Heart left ventricle (tissue), 16 donors: ENCODE data around the gene DGKG. TPM values are rescaled to one million over a fixed set of nuclear protein-coding genes. Genes with fewer than 3 reads are reported as not detected.

Source experiments
- ATAC-seq, 4 donors: fragments of 200-7000 bp; cut with Tn5 transposase; one replicate each; pipeline ENCODE4 v1.9.1; 2020 to 2022; ENCODE audit warnings: moderate library complexity in 4 of 4, mild to moderate bottlenecking in 3 of 4, moderate number of reproducible peaks in 1 of 4
- DNase-seq, 5 donors: peaks; one replicate each; pipeline ENCODE4 v3.0.0-alpha.2; 2020
- H3K27ac ChIP-seq, 12 donors: fragments of 200-600 bp; sonication (generic) in 4 of 12; one replicate each; pipeline versions ENCODE4 v1.5.0 to v1.8.0; 2016 to 2022; ENCODE audit warnings: mild to moderate bottlenecking in 2 of 12
- H3K27me3 ChIP-seq, 9 donors: fragments of 200-600 bp; sonication (generic) in 2 of 9; one replicate each; pipeline versions ENCODE4 v1.5.1 to v1.8.0; 2016 to 2022; ENCODE audit warnings: mild to moderate bottlenecking in 3 of 9
- H3K36me3 ChIP-seq, 9 donors: fragments of 200-600 bp; sonication (generic) in 2 of 9; one replicate each; pipeline versions ENCODE4 v1.5.0 to v1.8.0; 2018 to 2022; ENCODE audit warnings: mild to moderate bottlenecking in 2 of 9
- H3K4me1 ChIP-seq, 12 donors: fragments of 200-600 bp; sonication (generic) in 4 of 12; one replicate each; pipeline versions ENCODE4 v1.5.0 to v1.8.0; 2016 to 2022; ENCODE audit warnings: mild to moderate bottlenecking in 3 of 12
- H3K4me3 ChIP-seq, 12 donors: fragments of 200-600 bp; sonication (generic) in 4 of 12; one replicate each; pipeline versions ENCODE4 v1.5.0 to v1.8.0; 2017 to 2022; ENCODE audit warnings: mild to moderate bottlenecking in 9 of 12, moderate library complexity in 4 of 12
- H3K9me3 ChIP-seq, 12 donors: fragments of 200-600 bp; sonication (generic) in 4 of 12; one replicate each; pipeline versions ENCODE4 v1.5.0 to v1.8.0; 2016 to 2022; ENCODE audit warnings: mild to moderate bottlenecking in 1 of 12
- CTCF ChIP-seq, 12 donors: fragments of 200-600 bp; sonication (generic) in 4 of 12; IDR thresholded peaks; one replicate each; pipeline versions ENCODE4 v1.5.0 to v1.8.0; 2018 to 2022; ENCODE audit warnings: antibody characterized with exemption in 12 of 12, mild to moderate bottlenecking in 5 of 12
- POLR2A ChIP-seq, 2 donors: fragments of 450-650 bp; IDR thresholded peaks; one replicate each; pipeline ENCODE4 v1.6.1; 2017; ENCODE audit warnings: antibody characterized with exemption in 2 of 2, mild to moderate bottlenecking in 2 of 2, moderate library complexity in 2 of 2
- WGBS, 4 donors: extraction: QIAGEN DNeasy Blood & Tissue Kit in 2 of 4; methylation state at CpG; one replicate each; pipeline versions ENCODE4 v1.1.5 to v1.1.7; 2013 to 2018; 5-methylcytosine and 5-hydroxymethylcytosine counted together
- intact Hi-C, 10 donors: fragments of 100-400 bp; cut with DNase I; formaldehyde crosslinking; loops; one replicate each; pipeline versions ENCODE4 v1.11.1 to v1.14.2; 2022
- polyA plus RNA-seq, 2 donors: library from polyadenylated mRNA; stranded (reverse); fragments of 200-250 nt; gene quantifications; one replicate each; pipeline ENCODE4 v1.2.3, GENCODE V29; 2013
- total RNA-seq, 9 donors: library from RNA; depleted of rRNA in 2 of 9; stranded (reverse); fragments of >200 nt in 2 of 9; fragmentation: NEBNext Ultra II Directional in 3 of 9; extraction: Animal tissue kit (Norgen Biotek cat#: 25700) in 3 of 9; gene quantifications; one replicate each; pipeline versions ENCODE4 v1.1.0 to v1.2.4, GENCODE V29; 2016 to 2023
- donor health status: ischemic (EF 13 %, LVEDD 7.1; RV severe dilation, severe dysfunction).
- donor health status: healthy with polysubstance abuse.
- donor health status: DM: no; HTN: yes; CAD: no.
- donor health status: DM: no; HTN: no; CAD: no.
- donor health status: ischemic (EF 25% LVEDD 6.9; RV normal size, moderate dysfunction).
- donor health status: ischemic (EF 25% LVEDD 5.7; RV mildly dilated, moderate dysfunction).
- donor health status: healthy.
- donor health status: DM: yes; HTN: yes; CAD: no.
- donor health status: ischemic (EF 35%, LVEDD 5.7; RV mildly dilated, moderate dysfunction).
- donor health status: nonischemic (EF 11% LVEDD 7.7; RV severe dilation, severe dysfunction).
- donor health status: DM: yes; HTN: yes; CAD: no.
- donor health status: PGD.
- donor health status: ischemic (EF 29% LVEDD 5.4; RV normal size, mild dysfunction).
- donor health status: nonischemic (EF 23%, LVEDD 6.1; RV moderate dilation, normal function).

Gene DGKG
- total and polyA plus RNA-seq, 11 donors = 9.0 to 59.3 (median 32.0) TPM

- H3K4me3 ChIP-seq = no peak overlapping the region
- H3K36me3 ChIP-seq = no peaks in the 10 kb centered on the region
- ATAC-seq (no peak), DNase-seq (no peak)
- WGBS, 4 donors = 72 to 79% (median 77%) methylated on average over 6 of the region's 6 CpGs
- no peak overlapping the region for H3K27ac ChIP-seq
- H3K27me3 ChIP-seq = no peaks in the 10 kb centered on the region
- TF ChIP-seq POLR2A (IDR thresholded peaks at IDR 0.05) = no peak
- no peak for TF ChIP-seq CTCF (IDR thresholded peaks at IDR 0.05)
- peaks cover 0 to 20% (median under 1%) of the 10 kb centered on the region in 12 donors for H3K4me1 ChIP-seq
- intact Hi-C loops = no loop called here
- H3K9me3 ChIP-seq = no peaks in the 10 kb centered on the region
Observed at GRCh38 chr3:186330772-186331460, 31.1 kb downstream of the DGKG start.

GRCh38 chr3:186329589-186329988, 32.4 kb downstream of the DGKG start:
- WGBS, 4 donors = 76 to 86% (median 83%) methylated on average over 1 of the region's 1 CpG
- TF ChIP-seq POLR2A (IDR thresholded peaks at IDR 0.05) = no peak
- TF ChIP-seq CTCF (IDR thresholded peaks at IDR 0.05) = no peak
- Histone ChIP-seq H3K27ac (no peak overlapping the region), H3K4me3 (no peak overlapping the region), H3K4me1 (peaks cover 0 to 19% (median 0%) of the 10 kb centered on the region in 12 donors), H3K36me3 (no peaks in the 10 kb centered on the region), H3K9me3 (no peaks in the 10 kb centered on the region), H3K27me3 (no peaks in the 10 kb centered on the region)
- ATAC-seq = no peak
- DNase-seq = no peak
- intact Hi-C loops = no loop called here

GRCh38 chr3:186327912-186328487, 34.0 kb downstream of the DGKG start:
- ATAC-seq = no peak
- intact Hi-C loops = no loop called here
- no peak overlapping the region for H3K27ac ChIP-seq
- TF ChIP-seq CTCF (IDR thresholded peaks at IDR 0.05) (no peak), POLR2A (IDR thresholded peaks at IDR 0.05) (no peak)
- H3K4me3 ChIP-seq = no peak overlapping the region
- 84 to 88% (median 85%) methylated on average over 2 of the region's 2 CpGs for WGBS, 4 donors
- no peaks in the 10 kb centered on the region for H3K9me3 ChIP-seq
- H3K36me3 ChIP-seq = no peaks in the 10 kb centered on the region
- peaks cover 0 to 15% (median 3%) of the 10 kb centered on the region in 12 donors for H3K4me1 ChIP-seq
- no peaks in the 10 kb centered on the region for H3K27me3 ChIP-seq
- DNase-seq = no peak

- ATAC-seq (peak; percentile 89 to 94 (median 90)), DNase-seq (peak in 4 of 5 donors; percentile 21 to 50 (median 38))
- Histone ChIP-seq H3K9me3 (no peaks in the 10 kb centered on the region), H3K27ac (peak overlapping the region in 2 of 12 donors; percentile 21 to 29), H3K4me1 (peaks cover 0 to 23% (median 0%) of the 10 kb centered on the region in 12 donors), H3K4me3 (no peak overlapping the region), H3K36me3 (peaks cover 0 to 24% (median 6%) of the 10 kb centered on the region in 9 donors), H3K27me3 (no peaks in the 10 kb centered on the region)
- WGBS, 4 donors = 40 to 64% (median 47%) methylated on average over 5 of the region's 5 CpGs
- intact Hi-C loops = no loop called here
- no peak for TF ChIP-seq POLR2A (IDR thresholded peaks at IDR 0.05)
- TF ChIP-seq CTCF (IDR thresholded peaks at IDR 0.05) = no peak
Observed at GRCh38 chr3:186322761-186323160, 39.3 kb downstream of the DGKG start.
